ENCODE data around the gene PRSS23. TPM values are rescaled to one million over a fixed set of nuclear protein-coding genes. Genes with fewer than 3 reads are reported as not detected.

Gene PRSS23
- total RNA-seq, 3 donors from 2014 or later, result 6.6 to 12.1 (median 10.4) TPM

- no peaks in the 10 kb centered on the region for H3K9me3 Mint-ChIP-seq
These were observed 664 bp upstream of the PRSS23 start for GRCh38 chr11:86799680-86800075.

GRCh38 chr11:86800960-86801272, 574 bp downstream of the PRSS23 start:
- ATAC-seq (no peak), DNase-seq (no peak)
- no peaks in the 10 kb centered on the region for H3K36me3 Mint-ChIP-seq (ENCODE audit: insufficient read depth)
- H3K9me3 Mint-ChIP-seq, result no peaks in the 10 kb centered on the region
- peaks cover 47% of the 10 kb centered on the region for H3K27me3 Mint-ChIP-seq (ENCODE audit: low read depth)
- H3K4me1 Mint-ChIP-seq (ENCODE audit: low read depth), result peaks cover 25% of the 10 kb centered on the region
- H3K4me3 Mint-ChIP-seq, result peak overlapping the region; percentile 78

More at GRCh38 chr11:86799680-86800075, 664 bp upstream of the PRSS23 start:
- H3K4me1 Mint-ChIP-seq (ENCODE audit: low read depth), result peaks cover 20% of the 10 kb centered on the region
- H3K4me3 Mint-ChIP-seq, result peak overlapping the region; percentile 52
- ATAC-seq, result no peak
- no peaks in the 10 kb centered on the region for H3K36me3 Mint-ChIP-seq (ENCODE audit: insufficient read depth)
- H3K27me3 Mint-ChIP-seq (ENCODE audit: low read depth), result peaks cover 48% of the 10 kb centered on the region
- DNase-seq, result no peak

GRCh38 chr11:86801364-86801763, 1.0 kb downstream of the PRSS23 start:
- no peaks in the 10 kb centered on the region for H3K36me3 Mint-ChIP-seq (ENCODE audit: insufficient read depth)
- ATAC-seq, result no peak
- no peaks in the 10 kb centered on the region for H3K9me3 Mint-ChIP-seq
- peaks cover 30% of the 10 kb centered on the region for H3K4me1 Mint-ChIP-seq (ENCODE audit: low read depth)
- H3K27me3 Mint-ChIP-seq (ENCODE audit: low read depth), result peaks cover 44% of the 10 kb centered on the region
- peak overlapping the region; percentile 78 for H3K4me3 Mint-ChIP-seq
- no peak for DNase-seq

GRCh38 chr11:86802146-86802545, 1.8 kb downstream of the PRSS23 start:
- Mint-ChIP-seq H3K4me1 (ENCODE audit: low read depth) (peaks cover 34% of the 10 kb centered on the region), H3K4me3 (peak overlapping the region; percentile 9), H3K9me3 (no peaks in the 10 kb centered on the region), H3K36me3 (ENCODE audit: insufficient read depth) (no peaks in the 10 kb centered on the region), H3K27me3 (ENCODE audit: low read depth) (peaks cover 46% of the 10 kb centered on the region)
- DNase-seq (no peak), ATAC-seq (no peak)

GRCh38 chr11:86802601-86803051, 2.3 kb downstream of the PRSS23 start:
- DNase-seq (no peak), ATAC-seq (peak; percentile 44 to 58)
- Mint-ChIP-seq H3K9me3 (no peaks in the 10 kb centered on the region), H3K4me3 (peak overlapping the region; percentile 9), H3K27me3 (ENCODE audit: low read depth) (peaks cover 47% of the 10 kb centered on the region), H3K4me1 (ENCODE audit: low read depth) (peaks cover 34% of the 10 kb centered on the region), H3K36me3 (ENCODE audit: insufficient read depth) (no peaks in the 10 kb centered on the region)

- H3K36me3 Mint-ChIP-seq (ENCODE audit: insufficient read depth), result no peaks in the 10 kb centered on the region
- no peak overlapping the region for H3K4me3 Mint-ChIP-seq
- peaks cover 45% of the 10 kb centered on the region for H3K27me3 Mint-ChIP-seq (ENCODE audit: low read depth)
- peaks cover 34% of the 10 kb centered on the region for H3K4me1 Mint-ChIP-seq (ENCODE audit: low read depth)
- ATAC-seq (no peak), DNase-seq (no peak)
- no peaks in the 10 kb centered on the region for H3K9me3 Mint-ChIP-seq
These were observed 3.0 kb downstream of the PRSS23 start for GRCh38 chr11:86803136-86804045.

- Mint-ChIP-seq H3K27me3 (ENCODE audit: low read depth) (peaks cover 38% of the 10 kb centered on the region), H3K4me1 (ENCODE audit: low read depth) (peaks cover 34% of the 10 kb centered on the region), H3K9me3 (no peaks in the 10 kb centered on the region), H3K4me3 (no peak overlapping the region), H3K36me3 (ENCODE audit: insufficient read depth) (no peaks in the 10 kb centered on the region)
- no peak for ATAC-seq
- DNase-seq, result no peak
These were observed 4.6 kb downstream of the PRSS23 start for GRCh38 chr11:86804951-86805350.

GRCh38 chr11:86805873-86806310, 5.5 kb downstream of the PRSS23 start:
- Mint-ChIP-seq H3K9me3 (no peaks in the 10 kb centered on the region), H3K4me1 (ENCODE audit: low read depth) (peaks cover 32% of the 10 kb centered on the region), H3K27me3 (ENCODE audit: low read depth) (peaks cover 34% of the 10 kb centered on the region), H3K36me3 (ENCODE audit: insufficient read depth) (no peaks in the 10 kb centered on the region), H3K4me3 (no peak overlapping the region)
- no peak for DNase-seq
- peak; percentile 91 to 93 for ATAC-seq

GRCh38 chr11:86806903-86807302, 6.6 kb downstream of the PRSS23 start:
- no peak for ATAC-seq
- Mint-ChIP-seq H3K4me3 (no peak overlapping the region), H3K36me3 (ENCODE audit: insufficient read depth) (no peaks in the 10 kb centered on the region)

GRCh38 chr11:86807360-86807759, 7.0 kb downstream of the PRSS23 start:
- no peak for DNase-seq
- no peak for ATAC-seq
- H3K4me1 Mint-ChIP-seq (ENCODE audit: low read depth), result peaks cover 29% of the 10 kb centered on the region
- no peak overlapping the region for H3K4me3 Mint-ChIP-seq
- H3K36me3 Mint-ChIP-seq (ENCODE audit: insufficient read depth), result no peaks in the 10 kb centered on the region
- H3K27me3 Mint-ChIP-seq (ENCODE audit: low read depth), result peaks cover 22% of the 10 kb centered on the region
- no peaks in the 10 kb centered on the region for H3K9me3 Mint-ChIP-seq

More at GRCh38 chr11:86806903-86807302, 6.6 kb downstream of the PRSS23 start:
- DNase-seq, result no peak
- Mint-ChIP-seq H3K4me1 (ENCODE audit: low read depth) (peaks cover 29% of the 10 kb centered on the region), H3K27me3 (ENCODE audit: low read depth) (peaks cover 24% of the 10 kb centered on the region), H3K9me3 (no peaks in the 10 kb centered on the region)

- H3K4me1 Mint-ChIP-seq (ENCODE audit: low read depth), result peaks cover 15% of the 10 kb centered on the region
- peaks cover 10% of the 10 kb centered on the region for H3K27me3 Mint-ChIP-seq (ENCODE audit: low read depth)
- ATAC-seq (no peak), DNase-seq (no peak)
- H3K9me3 Mint-ChIP-seq, result no peaks in the 10 kb centered on the region
- no peak overlapping the region for H3K4me3 Mint-ChIP-seq
- H3K36me3 Mint-ChIP-seq (ENCODE audit: insufficient read depth), result no peaks in the 10 kb centered on the region
These were observed 9.2 kb downstream of the PRSS23 start for GRCh38 chr11:86809561-86809960.

- peaks cover 12% of the 10 kb centered on the region for H3K4me1 Mint-ChIP-seq (ENCODE audit: low read depth)
- H3K4me3 Mint-ChIP-seq, result no peak overlapping the region
- peaks cover 6% of the 10 kb centered on the region for H3K27me3 Mint-ChIP-seq (ENCODE audit: low read depth)
- ATAC-seq (no peak), DNase-seq (no peak)
- H3K9me3 Mint-ChIP-seq, result no peaks in the 10 kb centered on the region
- no peaks in the 10 kb centered on the region for H3K36me3 Mint-ChIP-seq (ENCODE audit: insufficient read depth)
These were observed 9.9 kb downstream of the PRSS23 start for GRCh38 chr11:86810288-86810687.

GRCh38 chr11:86811637-86812321, 11.4 kb downstream of the PRSS23 start:
- no peaks in the 10 kb centered on the region for H3K9me3 Mint-ChIP-seq
- ATAC-seq, result no peak
- no peak overlapping the region for H3K4me3 Mint-ChIP-seq
- peaks cover 6% of the 10 kb centered on the region for H3K27me3 Mint-ChIP-seq (ENCODE audit: low read depth)
- DNase-seq, result no peak
- peaks cover 3% of the 10 kb centered on the region for H3K4me1 Mint-ChIP-seq (ENCODE audit: low read depth)
- H3K36me3 Mint-ChIP-seq (ENCODE audit: insufficient read depth), result no peaks in the 10 kb centered on the region

GRCh38 chr11:86812322-86812670, 12.0 kb downstream of the PRSS23 start:
- no peak for ATAC-seq
- Mint-ChIP-seq H3K27me3 (ENCODE audit: low read depth) (peaks cover 4% of the 10 kb centered on the region), H3K4me1 (ENCODE audit: low read depth) (no peaks in the 10 kb centered on the region), H3K9me3 (no peaks in the 10 kb centered on the region), H3K36me3 (ENCODE audit: insufficient read depth) (no peaks in the 10 kb centered on the region), H3K4me3 (no peak overlapping the region)
- DNase-seq, result no peak

GRCh38 chr11:86812981-86813380, 12.6 kb downstream of the PRSS23 start:
- DNase-seq (no peak), ATAC-seq (peak; percentile 51 to 56)
- Mint-ChIP-seq H3K4me1 (ENCODE audit: low read depth) (no peaks in the 10 kb centered on the region), H3K4me3 (no peak overlapping the region), H3K36me3 (ENCODE audit: insufficient read depth) (no peaks in the 10 kb centered on the region), H3K27me3 (ENCODE audit: low read depth) (peaks cover 4% of the 10 kb centered on the region), H3K9me3 (no peaks in the 10 kb centered on the region)

All from activated T-cell treated with anti-CD3 and anti-CD28 coated beads, Interleukin-2, amount 50 U/mL, for 4 hours (primary cell).